ENCODE results near the gene PTCD2. TPM values are rescaled to one million over a fixed set of nuclear protein-coding genes. Genes with fewer than 3 reads are reported as not detected.

Gene PTCD2
- total RNA-seq, 1 donor from 2014 or later, result 18.2 TPM

DNA sequence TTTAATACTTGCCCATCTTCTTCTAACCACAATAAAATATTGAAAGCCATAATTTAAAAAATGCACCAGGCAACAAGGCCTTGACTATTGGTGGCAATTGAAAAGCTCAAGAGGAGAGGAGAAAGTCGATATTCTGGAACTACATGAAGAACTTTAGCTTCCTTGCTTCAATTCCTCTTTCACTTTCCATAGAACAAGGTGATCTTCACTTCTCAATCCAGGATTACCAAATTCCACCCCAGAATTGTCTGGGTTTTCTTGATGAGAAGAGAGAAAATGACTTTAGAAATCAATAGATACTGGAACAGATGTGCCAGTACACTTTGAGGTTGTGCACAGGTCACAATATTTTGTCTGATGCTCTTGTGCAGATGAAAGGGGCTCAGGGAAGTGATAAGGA is 52.2 kb downstream of the PTCD2 start:
- intact Hi-C loops (cut with micrococcal nuclease), result no loop called here
- Histone ChIP-seq H3K27ac (replicated peaks) (no peak overlapping the region), H3K4me1 (peaks cover 8% of the 10 kb centered on the region), H3K9me3 (replicated peaks) (peaks cover 4% of the 10 kb centered on the region), H3K27me3 (ENCODE audit: low read depth) (no peaks in the 10 kb centered on the region), H3K4me3 (no peak overlapping the region), H3K36me3 (no peaks in the 10 kb centered on the region)
- TF ChIP-seq, protein P1, sequence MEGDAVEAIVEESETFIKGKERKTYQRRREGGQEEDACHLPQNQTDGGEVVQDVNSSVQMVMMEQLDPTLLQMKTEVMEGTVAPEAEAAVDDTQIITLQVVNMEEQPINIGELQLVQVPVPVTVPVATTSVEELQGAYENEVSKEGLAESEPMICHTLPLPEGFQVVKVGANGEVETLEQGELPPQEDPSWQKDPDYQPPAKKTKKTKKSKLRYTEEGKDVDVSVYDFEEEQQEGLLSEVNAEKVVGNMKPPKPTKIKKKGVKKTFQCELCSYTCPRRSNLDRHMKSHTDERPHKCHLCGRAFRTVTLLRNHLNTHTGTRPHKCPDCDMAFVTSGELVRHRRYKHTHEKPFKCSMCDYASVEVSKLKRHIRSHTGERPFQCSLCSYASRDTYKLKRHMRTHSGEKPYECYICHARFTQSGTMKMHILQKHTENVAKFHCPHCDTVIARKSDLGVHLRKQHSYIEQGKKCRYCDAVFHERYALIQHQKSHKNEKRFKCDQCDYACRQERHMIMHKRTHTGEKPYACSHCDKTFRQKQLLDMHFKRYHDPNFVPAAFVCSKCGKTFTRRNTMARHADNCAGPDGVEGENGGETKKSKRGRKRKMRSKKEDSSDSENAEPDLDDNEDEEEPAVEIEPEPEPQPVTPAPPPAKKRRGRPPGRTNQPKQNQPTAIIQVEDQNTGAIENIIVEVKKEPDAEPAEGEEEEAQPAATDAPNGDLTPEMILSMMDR (IDR thresholded peaks at IDR 0.05; ENCODE audit: borderline replicate concordance), result no peak
- DNase-seq, result no peak

DNA sequence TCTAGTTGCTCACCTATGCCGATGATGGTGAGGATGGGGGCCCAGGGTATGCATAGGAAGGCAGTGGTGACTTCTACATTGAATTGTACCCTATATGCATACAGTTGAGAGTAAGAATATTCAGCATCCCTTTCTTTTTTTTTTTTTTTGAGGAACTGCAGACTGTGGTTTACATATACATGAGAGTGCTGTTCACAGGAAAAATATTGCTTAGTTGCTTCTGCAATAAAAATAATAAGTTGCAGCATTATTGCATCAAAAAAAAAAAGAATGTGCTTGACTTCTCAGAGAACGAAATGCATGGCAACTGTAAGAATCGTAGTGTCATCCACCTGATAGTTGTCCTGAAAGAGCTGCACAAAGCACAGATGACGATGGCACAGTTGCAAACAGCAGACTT is 52.8 kb downstream of the PTCD2 start:
- no peaks in the 10 kb centered on the region for H3K27me3 ChIP-seq (ENCODE audit: low read depth)
- H3K27ac ChIP-seq (replicated peaks), result no peak overlapping the region
- no peaks in the 10 kb centered on the region for H3K36me3 ChIP-seq
- peaks cover 11% of the 10 kb centered on the region for H3K4me1 ChIP-seq
- intact Hi-C loops (cut with micrococcal nuclease), result no loop called here
- TF ChIP-seq, protein P1 (IDR thresholded peaks at IDR 0.05; ENCODE audit: borderline replicate concordance), result no peak
- no peak overlapping the region for H3K4me3 ChIP-seq
- no peak for DNase-seq
- H3K9me3 ChIP-seq (replicated peaks), result peaks cover 4% of the 10 kb centered on the region

DNA sequence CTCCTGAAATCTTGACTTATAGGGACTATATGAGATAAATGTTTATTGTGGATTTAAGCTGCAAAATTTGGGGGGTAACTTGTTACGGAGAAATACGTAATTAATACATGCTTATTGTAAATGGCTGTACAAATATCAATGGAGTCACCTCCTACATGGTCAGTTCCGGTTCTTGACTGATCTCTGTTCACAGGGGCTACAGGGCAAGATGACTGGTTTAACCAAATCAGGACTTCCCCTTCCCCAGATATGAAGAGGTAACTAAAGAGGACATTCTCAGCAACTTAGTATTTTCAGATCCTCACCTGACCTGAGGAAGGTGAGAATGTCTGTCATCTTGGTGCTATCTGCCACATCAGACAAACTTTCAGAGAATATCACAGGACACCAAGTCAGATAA is 54.7 kb downstream of the PTCD2 start:
- peaks cover 4% of the 10 kb centered on the region for H3K9me3 ChIP-seq (replicated peaks)
- no peak for DNase-seq
- H3K4me1 ChIP-seq, result peaks cover 24% of the 10 kb centered on the region
- no peak overlapping the region for H3K4me3 ChIP-seq
- TF ChIP-seq, protein P1 (IDR thresholded peaks at IDR 0.05; ENCODE audit: borderline replicate concordance), result no peak
- H3K27ac ChIP-seq (replicated peaks), result no peak overlapping the region
- intact Hi-C loops (cut with micrococcal nuclease), result no loop called here
- no peaks in the 10 kb centered on the region for H3K27me3 ChIP-seq (ENCODE audit: low read depth)
- no peaks in the 10 kb centered on the region for H3K36me3 ChIP-seq

DNA sequence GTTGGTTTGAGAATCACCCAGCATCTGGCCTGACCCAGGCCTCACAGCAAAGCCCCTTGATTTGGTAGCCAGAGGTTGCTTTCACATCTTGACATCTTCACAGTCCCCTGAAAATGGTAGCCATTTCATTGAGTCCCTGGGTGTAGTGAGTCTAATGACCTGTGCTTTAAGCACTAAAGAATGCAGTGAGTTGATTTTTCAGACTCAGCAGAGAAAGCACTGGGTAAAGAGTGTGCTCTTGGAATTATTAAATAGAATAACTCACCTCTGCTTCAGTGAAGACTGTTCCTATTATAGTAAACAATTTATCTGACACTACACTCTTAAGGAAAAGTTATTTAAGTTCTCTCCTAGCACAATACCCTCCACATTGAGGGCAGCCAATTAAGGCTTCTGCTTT is 56.2 kb downstream of the PTCD2 start:
- H3K4me3 ChIP-seq, result no peak overlapping the region
- TF ChIP-seq, protein P1 (IDR thresholded peaks at IDR 0.05; ENCODE audit: borderline replicate concordance), result no peak
- no peaks in the 10 kb centered on the region for H3K27me3 ChIP-seq (ENCODE audit: low read depth)
- H3K27ac ChIP-seq (replicated peaks), result no peak overlapping the region
- peaks cover 4% of the 10 kb centered on the region for H3K9me3 ChIP-seq (replicated peaks)
- H3K4me1 ChIP-seq, result peaks cover 26% of the 10 kb centered on the region
- no peak for DNase-seq
- H3K36me3 ChIP-seq, result no peaks in the 10 kb centered on the region
- intact Hi-C loops (cut with micrococcal nuclease), result no loop called here

DNA sequence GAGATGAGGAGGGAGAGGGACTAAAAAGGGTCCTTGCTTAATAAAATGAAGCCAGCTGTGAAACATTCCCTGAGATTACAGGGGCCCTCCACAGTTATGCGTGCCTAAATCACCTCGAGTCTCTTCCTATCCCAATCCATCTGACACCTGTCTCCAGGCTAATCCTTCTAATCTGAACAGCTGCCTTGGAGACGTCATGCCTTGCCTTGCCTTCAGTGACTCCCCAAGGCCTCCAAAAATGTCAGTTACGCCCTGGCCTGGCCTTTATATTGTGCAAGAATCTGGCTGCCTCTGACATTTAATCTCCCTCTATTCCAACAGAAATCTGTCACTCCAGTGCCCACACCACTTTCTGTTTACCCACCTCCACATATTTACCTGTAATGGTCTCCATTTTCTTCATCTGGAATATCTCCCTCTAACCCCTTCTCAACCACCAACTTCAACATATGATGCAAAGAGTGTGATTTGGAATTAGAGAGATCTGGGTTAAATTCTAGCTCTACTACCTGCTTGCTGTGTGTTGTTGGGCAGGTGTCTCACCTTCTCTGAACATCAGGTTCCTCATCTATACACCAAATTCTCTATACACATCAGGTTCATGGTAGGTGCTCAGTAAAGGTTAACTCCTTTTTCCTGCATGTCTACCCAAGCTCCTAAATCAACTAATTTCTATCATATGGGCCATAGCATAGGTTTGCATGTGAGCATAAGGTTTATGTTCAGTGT is 57.9 kb downstream of the PTCD2 start:
- H3K27me3 ChIP-seq (ENCODE audit: low read depth), result no peaks in the 10 kb centered on the region
- TF ChIP-seq, protein P1 (IDR thresholded peaks at IDR 0.05; ENCODE audit: borderline replicate concordance), result no peak
- H3K4me3 ChIP-seq, result no peak overlapping the region
- DNase-seq, result peak; percentile 42
- intact Hi-C loops (cut with micrococcal nuclease), result no loop called here
- H3K9me3 ChIP-seq (replicated peaks), result peaks cover 4% of the 10 kb centered on the region
- H3K36me3 ChIP-seq, result no peaks in the 10 kb centered on the region
- H3K4me1 ChIP-seq, result peaks cover 26% of the 10 kb centered on the region
- H3K27ac ChIP-seq (replicated peaks), result peak overlapping the region; percentile 52
